ENCODE data around the gene RND2.

RND2 gene

GRCh38 chr17:43006639-43007551 is 18.1 kb upstream of the RND2 start, which contains the start of gene IFI35:
TSS of gene IFI35 (plus strand) at chr17:43006784. CDS start at chr17:43006948, 164 bp downstream.
- peak; percentile 90 for DNase-seq (ENCODE audit: low spot score)

- DNase-seq (ENCODE audit: low spot score) = no peak
These were observed 14.2 kb upstream of the RND2 start for GRCh38 chr17:43010667-43011308.

- no peak for DNase-seq (ENCODE audit: low spot score)
These were observed 13.1 kb upstream of the RND2 start for GRCh38 chr17:43011728-43012472.

GRCh38 chr17:43013296-43013695 is 11.7 kb upstream of the RND2 start:
- DNase-seq (ENCODE audit: low spot score) = no peak

DNA sequence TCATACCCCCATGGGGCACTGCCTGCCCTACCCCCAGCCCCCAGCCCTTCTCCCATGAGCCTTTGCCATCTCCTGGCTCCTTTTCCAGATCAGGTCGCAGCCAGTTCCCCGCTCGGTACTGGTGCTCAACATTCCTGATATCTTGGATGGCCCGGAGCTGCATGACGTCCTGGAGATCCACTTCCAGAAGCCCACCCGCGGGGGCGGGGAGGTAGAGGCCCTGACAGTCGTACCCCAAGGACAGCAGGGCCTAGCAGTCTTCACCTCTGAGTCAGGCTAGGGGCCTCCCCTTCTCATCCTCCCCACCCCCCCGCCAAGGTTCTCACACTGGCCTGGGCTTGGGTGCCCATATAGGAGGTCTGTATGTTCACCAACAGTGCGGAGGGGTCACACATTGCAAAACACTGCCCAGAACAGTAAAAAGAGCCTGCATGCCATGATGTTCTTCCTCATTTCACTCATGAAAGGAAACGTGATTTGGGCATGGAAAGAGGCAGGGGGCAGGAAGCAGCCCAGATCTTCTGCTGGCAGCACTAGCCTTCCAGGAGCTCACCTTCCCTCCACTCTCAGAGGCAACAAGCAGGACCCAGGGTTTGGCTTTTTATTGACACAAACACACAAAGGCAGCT is 10.9 kb upstream of the RND2 start:
- no peak for DNase-seq (ENCODE audit: low spot score)

DNA sequence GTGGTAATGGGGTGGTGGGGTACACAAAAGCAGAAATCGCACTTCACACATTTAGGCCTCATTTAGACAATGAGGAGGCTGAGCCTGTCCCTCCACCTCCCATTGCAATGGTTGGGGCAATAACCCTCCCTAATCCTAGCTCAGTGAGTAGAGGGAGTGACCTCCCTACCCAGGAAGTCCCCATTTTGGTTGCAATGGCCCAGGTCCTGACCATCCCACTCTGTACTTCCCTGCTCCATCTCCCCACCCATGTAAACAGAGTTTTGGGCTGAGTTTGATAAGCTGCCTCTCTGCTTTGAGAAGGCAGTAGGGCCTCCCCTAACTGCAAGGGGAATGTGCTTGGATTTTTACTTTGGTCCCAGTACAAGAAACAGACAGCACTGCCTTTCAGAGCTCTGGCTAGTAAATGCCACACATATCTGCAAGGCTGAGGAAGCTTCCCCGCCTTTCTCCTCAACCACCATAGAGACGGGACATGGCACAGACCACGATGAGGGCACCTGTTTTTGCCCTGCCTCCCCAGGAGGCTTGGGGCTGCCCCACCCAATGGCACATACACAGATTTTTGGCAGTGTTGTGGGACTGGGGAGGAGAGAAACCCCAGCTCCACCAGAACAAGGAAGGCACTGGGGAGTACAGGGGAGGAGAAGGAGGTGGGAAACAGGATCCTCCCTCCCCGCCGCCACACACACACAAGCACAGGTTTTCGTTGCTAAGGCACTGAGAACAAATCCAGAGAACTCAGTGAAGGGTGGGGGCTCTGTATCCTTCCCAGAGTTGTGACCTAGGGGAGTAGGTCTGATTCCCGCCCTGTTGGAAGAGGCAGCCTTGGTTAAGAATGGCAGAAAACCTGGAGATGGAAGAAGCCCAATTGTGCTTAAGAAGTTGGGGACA is 10.1 kb upstream of the RND2 start:
- DNase-seq (ENCODE audit: low spot score) = no peak

- no peak for DNase-seq (ENCODE audit: low spot score)
These were observed 9.5 kb upstream of the RND2 start for GRCh38 chr17:43015579-43015978.

GRCh38 chr17:43016216-43016615 is 8.8 kb upstream of the RND2 start:
- DNase-seq (ENCODE audit: low spot score) = no peak

DNA sequence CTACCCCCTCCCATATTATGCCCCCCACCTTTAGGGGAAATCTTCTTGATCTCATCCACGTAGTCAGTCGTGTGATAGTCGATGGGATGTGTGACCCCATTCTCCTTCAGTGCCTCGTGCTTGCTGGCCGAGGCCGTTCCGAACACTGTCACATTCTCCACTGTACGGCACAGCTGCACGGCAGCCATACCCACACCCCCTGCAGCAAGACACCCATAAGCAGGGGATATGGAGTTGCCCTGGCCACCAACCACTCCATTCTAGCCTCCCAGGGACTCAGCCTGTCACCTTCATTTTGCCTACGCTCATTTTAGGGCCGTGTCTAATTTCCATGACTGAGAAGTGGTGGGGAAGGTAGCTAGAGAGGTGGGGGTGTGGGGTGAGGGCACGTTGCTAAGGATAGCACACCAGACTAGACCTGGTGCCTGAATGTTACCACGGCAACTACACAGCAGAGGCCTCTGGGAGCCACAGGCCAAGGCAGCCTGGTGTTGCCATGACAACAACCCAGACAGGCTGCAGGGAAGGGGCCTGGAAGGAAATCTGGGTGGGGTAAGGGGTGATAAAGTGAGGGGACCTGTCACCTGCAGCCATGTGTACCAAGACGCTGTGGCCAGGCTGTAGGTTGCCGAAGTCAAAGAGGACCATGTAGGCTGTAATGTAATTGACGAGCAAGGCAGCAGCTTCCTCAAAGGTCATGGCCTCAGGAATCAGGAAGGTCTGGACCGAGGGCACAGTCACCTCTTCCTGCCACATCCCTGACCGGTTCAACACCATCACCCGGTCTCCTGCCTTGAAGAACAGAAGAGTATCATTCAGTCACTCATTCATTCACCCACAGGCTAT is 6.8 kb upstream of the RND2 start:
- DNase-seq (ENCODE audit: low spot score) = no peak

DNA sequence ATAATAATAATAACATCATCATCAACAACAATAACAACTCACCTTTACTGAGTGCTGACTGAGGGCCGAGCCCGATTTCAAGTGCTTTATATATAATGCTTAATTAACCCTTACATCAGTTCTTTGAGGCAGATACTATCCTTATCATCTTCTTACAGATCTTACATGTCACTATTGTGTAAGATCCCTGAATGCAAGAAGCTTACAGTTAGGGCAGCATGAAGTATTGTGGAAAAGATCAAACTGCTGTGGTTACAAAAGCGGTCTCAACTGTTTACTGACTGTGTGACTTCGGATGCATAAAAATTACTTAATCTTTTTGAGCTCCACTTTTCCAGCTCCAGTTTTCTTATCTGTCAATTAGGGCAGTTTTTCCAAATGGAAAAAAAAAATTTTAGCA is 6.1 kb upstream of the RND2 start:
- DNase-seq (ENCODE audit: low spot score) = no peak

DNA sequence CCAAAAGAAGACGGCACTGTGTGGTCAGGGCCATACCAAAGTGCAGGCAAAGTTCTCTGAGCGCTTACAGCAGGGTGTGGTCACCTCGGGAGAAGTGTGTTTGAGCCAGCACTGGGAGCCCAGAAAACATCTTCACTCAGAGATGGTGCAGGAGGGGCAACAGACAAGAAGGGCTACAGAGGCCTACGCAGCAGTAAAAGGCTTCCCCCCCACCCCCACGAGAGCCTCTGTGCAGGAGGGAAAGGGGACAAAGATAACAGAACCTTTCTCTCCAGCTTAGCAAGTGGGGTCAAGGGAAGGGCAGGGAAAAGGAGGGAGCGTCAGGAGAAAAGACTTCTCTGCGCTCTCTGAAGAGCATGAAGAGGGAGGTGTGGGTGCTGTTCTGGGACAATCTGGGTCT is 5.6 kb upstream of the RND2 start:
- DNase-seq (ENCODE audit: low spot score) = no peak

DNA sequence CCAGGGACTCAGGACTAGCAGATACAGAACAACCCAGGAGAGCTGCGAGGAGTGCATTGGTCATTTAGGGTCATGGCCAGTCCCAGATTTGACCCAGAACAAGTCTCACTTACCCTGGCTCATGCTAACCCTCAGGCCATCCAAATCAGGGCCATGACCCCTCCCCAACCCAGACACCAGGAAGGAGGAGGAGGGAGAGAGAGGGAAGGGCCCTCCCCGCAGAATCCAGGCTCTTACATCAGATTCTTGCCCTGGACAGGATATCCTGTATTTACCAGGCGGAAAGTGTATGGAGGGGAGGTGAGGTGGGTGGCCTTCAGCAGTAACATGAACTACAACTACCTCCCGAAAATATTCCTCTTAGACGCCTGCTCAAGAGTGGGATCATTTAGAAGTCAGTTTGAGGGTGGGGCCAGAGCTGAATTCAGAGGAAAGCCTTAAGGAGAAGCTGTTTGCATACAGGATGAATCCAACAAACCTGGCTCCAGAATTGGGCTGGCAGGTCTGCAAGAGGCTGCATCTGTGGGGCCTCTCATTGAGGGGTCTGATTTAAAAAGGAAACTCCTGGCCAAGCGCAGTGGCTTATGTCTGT is 4.9 kb upstream of the RND2 start:
- no peak for DNase-seq (ENCODE audit: low spot score)

DNA sequence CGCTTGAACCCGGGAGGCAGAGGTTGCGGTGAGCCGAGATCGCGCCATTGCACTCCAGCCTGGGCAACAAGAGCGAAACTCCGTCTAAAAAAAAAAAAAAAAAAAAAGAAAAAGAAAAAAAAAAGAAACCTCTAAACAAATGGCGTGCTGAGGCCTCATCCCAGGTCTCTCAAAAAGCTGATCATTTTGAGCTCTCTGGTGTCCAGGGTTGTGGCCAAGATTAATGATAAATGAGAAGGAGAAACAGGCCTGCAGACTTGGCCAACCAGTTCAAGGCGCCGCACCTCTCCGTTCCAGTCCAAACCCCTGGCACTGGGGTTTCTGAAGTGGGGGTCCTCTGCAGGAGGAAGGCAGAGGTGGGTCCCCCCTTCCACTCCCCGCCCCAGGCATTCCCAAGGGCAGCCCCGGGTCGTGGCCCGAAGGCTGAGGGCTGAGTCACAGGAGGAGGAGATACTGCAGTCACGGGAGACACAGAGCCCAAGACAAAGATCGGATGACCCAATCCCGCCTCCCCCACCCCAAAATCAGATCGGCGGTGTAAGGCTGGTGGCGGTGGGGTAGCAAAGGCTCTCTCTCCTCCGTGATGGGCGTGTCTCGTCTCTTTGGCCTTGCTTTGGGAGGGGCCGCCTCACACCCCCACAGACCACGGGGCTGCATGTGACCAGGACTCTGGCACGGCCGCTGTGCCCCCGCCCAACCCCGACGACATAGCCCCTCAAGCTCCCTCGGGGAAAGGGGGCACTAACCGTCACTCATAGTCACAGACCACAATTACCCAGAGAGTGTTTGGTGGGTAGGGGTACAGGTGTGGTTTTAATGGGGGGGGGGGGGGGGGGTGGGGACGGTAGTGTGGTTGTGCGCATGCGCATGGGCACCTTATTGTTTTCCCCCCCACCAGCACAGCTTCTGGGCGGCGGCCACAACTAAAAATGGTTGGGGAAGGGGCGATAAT is 4.0 kb upstream of the RND2 start:
- DNase-seq (ENCODE audit: low spot score) = peak; percentile 83

DNA sequence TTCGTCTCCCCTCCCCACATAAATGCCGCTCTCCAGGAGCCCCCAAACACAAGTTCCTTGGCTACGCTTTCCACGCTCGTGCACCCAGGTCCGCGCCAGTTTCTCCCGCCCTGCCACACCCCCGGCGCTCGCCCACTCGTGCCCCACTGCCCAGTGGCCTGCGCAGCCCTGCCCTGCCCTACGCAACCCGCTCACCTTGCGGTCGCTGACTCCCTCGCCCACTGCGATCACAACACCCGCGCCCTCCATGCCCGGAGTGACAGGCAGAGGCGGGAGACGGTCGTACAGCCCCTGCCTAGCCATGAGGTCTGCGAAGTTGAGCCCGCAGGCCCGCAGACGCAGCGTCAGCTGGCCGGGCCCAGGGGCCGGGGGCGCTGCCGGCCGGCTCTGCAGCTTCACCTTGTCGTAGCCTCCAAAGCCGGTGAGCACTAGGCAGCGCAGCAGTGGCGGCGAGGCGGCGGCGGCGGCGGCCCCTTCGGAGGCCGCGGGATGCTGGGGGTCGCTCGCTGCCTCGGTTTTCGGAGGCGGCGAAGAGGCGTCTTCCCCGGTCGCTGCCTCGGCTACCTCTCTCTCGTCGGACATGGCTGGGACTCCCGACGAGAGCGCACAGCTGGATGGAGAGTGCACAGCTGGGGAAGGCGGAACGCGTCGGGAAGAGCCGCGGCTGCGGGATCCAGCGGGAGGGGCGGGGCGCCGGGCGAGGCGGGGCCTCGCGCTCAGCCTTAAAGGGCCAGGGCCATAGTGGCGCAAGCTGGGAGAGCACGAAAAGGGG is 3.1 kb upstream of the RND2 start, which contains the start of gene VAT1:
VAT1 (minus strand) TSS at position 645 of the 772 bp plus-strand sequence; CDS start at position 582, 63 bp downstream.
- DNase-seq (ENCODE audit: low spot score) = peak; percentile 88

GRCh38 chr17:43025290-43025657 is 243 bp downstream of the RND2 start:
- DNase-seq (ENCODE audit: low spot score) = no peak

DNA sequence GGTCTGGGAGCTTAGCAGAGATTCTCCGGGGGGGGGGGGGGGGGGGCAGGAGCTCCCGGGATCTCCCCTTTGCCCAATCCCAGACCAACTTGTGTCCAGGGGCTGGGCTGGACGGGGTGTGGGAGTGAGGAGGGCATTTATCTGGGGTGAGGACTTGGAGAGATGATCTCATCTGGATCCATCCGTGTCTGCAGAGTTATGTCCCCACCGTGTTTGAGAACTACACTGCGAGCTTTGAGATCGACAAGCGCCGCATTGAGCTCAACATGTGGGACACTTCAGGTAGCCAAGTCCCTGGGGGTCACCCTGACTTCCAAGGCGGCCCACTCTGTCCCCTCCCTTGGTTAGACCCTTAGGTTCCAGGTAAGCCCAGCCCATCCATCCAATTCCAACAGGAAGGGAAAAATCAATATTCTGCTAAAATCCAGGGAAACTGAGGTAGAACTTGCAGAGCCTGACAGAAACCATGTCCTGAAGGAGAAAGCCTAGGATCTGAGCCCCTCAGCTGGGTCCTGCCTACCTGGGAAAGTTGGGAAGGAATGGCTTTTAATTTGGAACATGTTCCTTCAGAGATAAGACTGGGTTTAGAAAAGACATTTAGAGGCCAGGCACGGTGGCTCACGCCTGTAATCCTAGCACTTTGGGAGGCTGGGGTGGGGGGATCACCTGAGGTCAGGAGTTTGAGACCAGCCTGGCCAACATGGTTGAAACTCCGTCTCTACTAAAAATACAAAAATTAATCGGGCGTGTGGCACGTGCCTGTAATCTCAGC is 921 bp downstream of the RND2 start:
- no peak for DNase-seq (ENCODE audit: low spot score)

DNA sequence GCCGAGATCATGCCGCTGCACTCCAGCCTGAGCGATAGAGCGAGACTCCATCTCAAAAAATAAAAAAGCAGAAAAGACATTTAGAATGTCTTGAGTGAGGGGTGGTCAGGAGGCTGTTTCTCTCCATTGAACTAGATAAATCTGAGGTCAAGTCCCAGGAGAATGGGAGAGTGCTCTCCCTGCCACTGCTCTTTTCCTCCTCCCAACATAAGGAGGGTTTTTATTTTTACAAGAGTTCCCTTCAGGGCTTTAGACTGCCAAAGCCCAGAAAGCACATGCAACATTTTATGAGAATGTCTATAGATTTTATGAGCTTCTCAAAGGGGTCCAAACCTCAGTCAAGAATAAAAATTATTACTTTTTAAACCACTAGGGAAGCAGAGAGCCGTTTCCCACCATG is 1.6 kb downstream of the RND2 start:
- no peak for DNase-seq (ENCODE audit: low spot score)
